Transverse colon (tissue), 4 donors: Measurements from ENCODE around the gene UHRF2. TPM values are rescaled to one million over a fixed set of nuclear protein-coding genes. Genes with fewer than 3 reads are reported as not detected.

ENCODE experiments used
- DNase-seq: peaks from one replicate; pipeline ENCODE4 v3.0.0-alpha.2; 2019
- H3K27ac ChIP-seq, 4 donors: fragments of 200-600 bp; sonication (generic); 2 replicates each; pipeline ENCODE4 v1.5.1; 2016 to 2018; ENCODE audit warnings: inconsistent platforms in 4 of 4
- H3K27me3 ChIP-seq: fragments of 200-600 bp; sonication (generic); 2 replicates; pipeline ENCODE4 v1.5.1; 2017; ENCODE audit warnings: inconsistent platforms
- H3K36me3 ChIP-seq, 4 donors: fragments of 200-600 bp; sonication (generic); 2 replicates each; pipeline ENCODE4 v1.5.1; 2017 to 2019; ENCODE audit warnings: inconsistent platforms in 4 of 4
- H3K4me1 ChIP-seq, 4 donors: fragments of 200-600 bp; sonication (generic); 2 replicates each; pipeline ENCODE4 v1.5.1; 2017 to 2020; ENCODE audit warnings: inconsistent platforms in 4 of 4
- H3K4me3 ChIP-seq, 4 donors: fragments of 200-600 bp; sonication (generic); 1 replicate in 1 of 4; 2 replicates in 3 of 4; pipeline versions ENCODE4 v1.5.1 to v1.6.1; 2017 to 2019; ENCODE audit warnings: inconsistent platforms in 4 of 4
- H3K9me3 ChIP-seq, 2 donors: fragments of 200-600 bp; sonication (generic); 2 replicates each; pipeline ENCODE4 v1.5.1; 2017 to 2019; ENCODE audit warnings: inconsistent platforms in 2 of 2
- EP300 ChIP-seq: sonication (generic); formaldehyde crosslinking; IDR thresholded peaks from one replicate; pipeline ENCODE4 v1.6.1; 2017; ENCODE audit warnings: antibody characterized with exemption, low read depth
- POLR2A ChIP-seq: fragments of 450-650 bp; IDR thresholded peaks from one replicate; pipeline ENCODE4 v1.6.1; 2016; ENCODE audit warnings: antibody characterized with exemption, mild to moderate bottlenecking, moderate library complexity
- POLR2AphosphoS5 ChIP-seq, 3 donors: sonication (generic); formaldehyde crosslinking; IDR thresholded peaks; one replicate each; pipeline ENCODE4 v1.6.1; 2016; ENCODE audit warnings: antibody characterized with exemption in 3 of 3
- WGBS, 2 donors: methylation state at CpG; one replicate each; pipeline ENCODE4 v1.1.5; 2018; ENCODE audit warnings: low coverage in 1 of 2; 5-methylcytosine and 5-hydroxymethylcytosine counted together
- in situ Hi-C, 4 donors: fragments of 200-750 bp; cut with MboI; loops; one replicate each; pipeline versions ENCODE4 v1.15.0 to v1.15.1; 2017; ENCODE audit warnings: low sequenced_read_pairs in 3 of 4, low pct_ligation_motif_present in 1 of 4, low pct_unique_long_range_greater_than_20kb in 1 of 4
- intact Hi-C: fragments of 100-400 bp; cut with DNase I; formaldehyde crosslinking; loops from one replicate; pipeline ENCODE4 v1.15.1; 2023; ENCODE audit warnings: low total_unique reads
- small RNA-seq, 4 donors: library from RNA; depleted of rRNA; stranded (forward); fragments of <200 nt; gene quantifications; one replicate each; pipeline ENCODE3, GENCODE V24; 2016
- total RNA-seq, 4 donors: library from RNA; depleted of rRNA; stranded (reverse); fragments of >200 nt; gene quantifications; one replicate each; pipeline ENCODE4 v1.1.0, GENCODE V29; 2016
- TF ChIP-seq, protein P1 (sequence below), 5 experiments: fragments of 200-600 bp in 3 of 5; fragments of 450-650 bp in 2 of 5; sonication (generic) in 3 of 5; IDR thresholded peaks; 1 replicate in 2 of 5; 2 replicates in 3 of 5; pipeline ENCODE4 v1.5.1; 2016 to 2017; ENCODE audit warnings: antibody characterized with exemption in 5 of 5, inconsistent platforms in 3 of 5, mild to moderate bottlenecking in 2 of 5, moderate library complexity in 1 of 5

The UHRF2 gene
- total RNA-seq, 4 donors from 2014 or later, result 40.8 to 64.0 (median 51.4) TPM

DNA sequence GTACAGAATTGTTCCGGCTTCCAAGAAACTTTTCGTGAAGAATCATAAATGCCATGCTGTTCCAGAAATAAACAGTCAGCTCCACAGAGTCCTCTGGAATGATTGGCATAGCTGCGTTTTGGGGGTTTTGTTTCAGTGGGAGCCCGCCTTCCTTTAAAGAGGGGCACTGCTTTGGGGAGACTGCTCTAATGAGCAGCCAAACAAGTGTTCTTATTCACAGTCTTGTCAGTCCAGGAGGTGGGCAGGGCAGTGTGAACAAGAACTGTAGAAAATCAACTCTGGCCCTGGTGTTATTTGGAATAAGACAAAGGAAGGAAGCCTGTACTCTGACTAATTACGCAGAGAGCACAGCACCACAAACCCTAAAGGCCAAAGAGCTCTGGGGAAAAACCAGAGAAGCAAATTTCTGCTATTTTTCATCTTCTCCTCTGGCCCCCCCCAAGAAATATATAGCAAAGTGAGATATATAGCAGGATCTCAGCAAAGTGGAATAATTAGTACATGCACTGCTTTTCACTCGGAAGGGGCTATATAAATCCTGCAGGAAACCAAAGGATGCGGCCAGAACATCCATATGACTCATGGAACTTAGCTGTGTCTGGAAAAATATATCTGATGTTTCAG lies 139.6 kb downstream of the UHRF2 start:
- Histone ChIP-seq H3K4me1 (peaks cover 0 to 4% (median 0%) of the 10 kb centered on the region in 4 donors), H3K27ac (no peak overlapping the region), H3K36me3 (no peaks in the 10 kb centered on the region), H3K9me3 (no peaks in the 10 kb centered on the region), H3K27me3 (no peaks in the 10 kb centered on the region), H3K4me3 (no peak overlapping the region)
- DNase-seq, result no peak
- TF ChIP-seq, protein P1, sequence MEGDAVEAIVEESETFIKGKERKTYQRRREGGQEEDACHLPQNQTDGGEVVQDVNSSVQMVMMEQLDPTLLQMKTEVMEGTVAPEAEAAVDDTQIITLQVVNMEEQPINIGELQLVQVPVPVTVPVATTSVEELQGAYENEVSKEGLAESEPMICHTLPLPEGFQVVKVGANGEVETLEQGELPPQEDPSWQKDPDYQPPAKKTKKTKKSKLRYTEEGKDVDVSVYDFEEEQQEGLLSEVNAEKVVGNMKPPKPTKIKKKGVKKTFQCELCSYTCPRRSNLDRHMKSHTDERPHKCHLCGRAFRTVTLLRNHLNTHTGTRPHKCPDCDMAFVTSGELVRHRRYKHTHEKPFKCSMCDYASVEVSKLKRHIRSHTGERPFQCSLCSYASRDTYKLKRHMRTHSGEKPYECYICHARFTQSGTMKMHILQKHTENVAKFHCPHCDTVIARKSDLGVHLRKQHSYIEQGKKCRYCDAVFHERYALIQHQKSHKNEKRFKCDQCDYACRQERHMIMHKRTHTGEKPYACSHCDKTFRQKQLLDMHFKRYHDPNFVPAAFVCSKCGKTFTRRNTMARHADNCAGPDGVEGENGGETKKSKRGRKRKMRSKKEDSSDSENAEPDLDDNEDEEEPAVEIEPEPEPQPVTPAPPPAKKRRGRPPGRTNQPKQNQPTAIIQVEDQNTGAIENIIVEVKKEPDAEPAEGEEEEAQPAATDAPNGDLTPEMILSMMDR (IDR thresholded peaks at IDR 0.05), result no peak
- TF ChIP-seq POLR2AphosphoS5 (IDR thresholded peaks at IDR 0.05) (no peak), EP300 (no peak), POLR2A (no peak)
- intact Hi-C loops, result no loop called here
- WGBS, 2 donors, result 75 to 85% methylated on average over 2 to 7 of the region's 7 CpGs
- in situ Hi-C loops, result no loop called here

DNA sequence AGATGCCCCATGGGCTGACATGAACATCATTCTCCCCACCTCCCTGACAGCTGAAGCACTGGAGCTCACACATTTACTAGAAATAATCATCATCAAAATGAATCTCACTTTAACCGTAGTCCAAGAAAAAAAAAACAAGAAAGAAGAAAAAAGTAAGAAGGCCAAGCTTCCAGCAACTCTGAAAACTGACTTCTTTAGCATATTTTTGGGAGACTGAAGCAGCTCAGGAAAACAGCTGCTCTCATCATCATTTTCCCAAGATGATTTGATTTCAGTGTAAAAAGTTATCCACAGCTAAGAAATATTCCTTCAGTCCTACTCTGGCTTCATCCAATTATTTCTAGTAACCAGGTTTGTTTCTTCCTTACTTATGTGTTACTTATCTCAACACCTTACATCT lies 140.9 kb downstream of the UHRF2 start:
- in situ Hi-C loops, result no loop called here
- H3K27me3 ChIP-seq, result no peaks in the 10 kb centered on the region
- 95% methylated on average over 1 of the region's 1 CpG; no CpG with 5 or more reads in 1 of the 2 donors for WGBS, 2 donors

More for the DNA sequence above, 140.9 kb downstream of the UHRF2 start:
- Histone ChIP-seq H3K36me3 (no peaks in the 10 kb centered on the region), H3K4me3 (no peak overlapping the region), H3K27ac (no peak overlapping the region), H3K9me3 (no peaks in the 10 kb centered on the region), H3K4me1 (peaks cover 0 to 4% (median 0%) of the 10 kb centered on the region in 4 donors)
- intact Hi-C loops, result no loop called here
- no peak for DNase-seq
- TF ChIP-seq EP300 (no peak), POLR2AphosphoS5 (IDR thresholded peaks at IDR 0.05) (no peak), POLR2A (no peak)
- TF ChIP-seq, protein P1 (IDR thresholded peaks at IDR 0.05), result no peak

Small RNA genes within 50 kb of the gene (small RNA-seq; reads per million reads assigned to genes)
- 0 reads per million in 4 donors for gene RN7SL25P

Other genes starting within 250 kb of the UHRF2 start
- gene IL33, start 197.4 kb upstream of the UHRF2 start, total RNA-seq, result 10 to 100 TPM in 1 of 4 donors, 1 to 10 TPM in 3; 2.2 to 25.1 (median 6.3) TPM
- gene TPD52L3, start 84.8 kb upstream of the UHRF2 start, total RNA-seq, result not detected
- gene GLDC, start 232.5 kb downstream of the UHRF2 start, total RNA-seq, result 10 to 100 TPM in 1 of 4 donors, 1 to 10 TPM in 1, under 1 TPM in 1, not detected in 1; 0.41 to 70.7 (median 2.4) TPM